Stomach (tissue), 4 donors: ENCODE data around the gene MAPK9.

Experiments
- POLR2A ChIP-seq, 4 donors: fragments of 450-650 bp; IDR thresholded peaks; one replicate each; pipeline ENCODE4 v1.6.1; 2016; ENCODE audit warnings: antibody characterized with exemption in 4 of 4, control low read depth in 2 of 4, mild to moderate bottlenecking in 1 of 4, moderate library complexity in 1 of 4
- POLR2AphosphoS5 ChIP-seq, 3 donors: sonication (generic); formaldehyde crosslinking; IDR thresholded peaks; one replicate each; pipeline ENCODE4 v1.6.1; 2016; ENCODE audit warnings: antibody characterized with exemption in 3 of 3
- TF ChIP-seq, protein P1 (sequence below), 7 experiments: fragments of 450-650 bp in 4 of 7; fragments of 200-600 bp in 3 of 7; sonication (generic) in 3 of 7; IDR thresholded peaks; one replicate each; pipeline ENCODE4 v1.5.1; 2016 to 2019; ENCODE audit warnings: antibody characterized with exemption in 7 of 7, control low read depth in 2 of 7, mild to moderate bottlenecking in 1 of 7

DNA sequence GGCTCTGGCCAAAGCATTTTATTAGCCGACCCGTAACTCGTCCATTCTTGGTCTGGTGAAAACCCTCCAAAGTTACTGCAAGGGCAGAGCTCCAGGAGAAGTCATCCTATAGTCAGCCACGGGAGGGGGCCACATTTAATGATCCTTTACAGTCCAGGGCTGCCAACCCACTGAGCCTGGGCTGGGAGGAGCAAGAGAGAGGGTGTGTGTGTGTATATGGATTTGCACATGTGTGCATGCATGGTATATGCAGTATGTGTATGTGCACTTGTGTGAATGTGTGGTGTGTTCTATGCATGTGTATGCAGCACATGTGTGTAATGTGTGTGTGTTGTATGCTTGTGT lies 78.7 kb downstream of the MAPK9 start:
- TF ChIP-seq, protein P1, sequence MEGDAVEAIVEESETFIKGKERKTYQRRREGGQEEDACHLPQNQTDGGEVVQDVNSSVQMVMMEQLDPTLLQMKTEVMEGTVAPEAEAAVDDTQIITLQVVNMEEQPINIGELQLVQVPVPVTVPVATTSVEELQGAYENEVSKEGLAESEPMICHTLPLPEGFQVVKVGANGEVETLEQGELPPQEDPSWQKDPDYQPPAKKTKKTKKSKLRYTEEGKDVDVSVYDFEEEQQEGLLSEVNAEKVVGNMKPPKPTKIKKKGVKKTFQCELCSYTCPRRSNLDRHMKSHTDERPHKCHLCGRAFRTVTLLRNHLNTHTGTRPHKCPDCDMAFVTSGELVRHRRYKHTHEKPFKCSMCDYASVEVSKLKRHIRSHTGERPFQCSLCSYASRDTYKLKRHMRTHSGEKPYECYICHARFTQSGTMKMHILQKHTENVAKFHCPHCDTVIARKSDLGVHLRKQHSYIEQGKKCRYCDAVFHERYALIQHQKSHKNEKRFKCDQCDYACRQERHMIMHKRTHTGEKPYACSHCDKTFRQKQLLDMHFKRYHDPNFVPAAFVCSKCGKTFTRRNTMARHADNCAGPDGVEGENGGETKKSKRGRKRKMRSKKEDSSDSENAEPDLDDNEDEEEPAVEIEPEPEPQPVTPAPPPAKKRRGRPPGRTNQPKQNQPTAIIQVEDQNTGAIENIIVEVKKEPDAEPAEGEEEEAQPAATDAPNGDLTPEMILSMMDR (IDR thresholded peaks at IDR 0.05), result no peak
- TF ChIP-seq POLR2A (IDR thresholded peaks at IDR 0.05), result no peak
- TF ChIP-seq POLR2AphosphoS5 (IDR thresholded peaks at IDR 0.05), result no peak
